B cell (primary cell): ENCODE data around the gene IFT122.

Source experiments
- EZH2 ChIP-seq: IDR thresholded peaks from 2 replicates; pipeline ENCODE4 v1.6.1; 2012; ENCODE audit warnings: borderline replicate concordance, low read depth, mild to moderate bottlenecking, moderate library complexity, low read length; ENCODE audit not compliant: insufficient read depth, poor library complexity, severe bottlenecking
- TF ChIP-seq, protein P1 (sequence below): fragments of 200-600 bp; IDR thresholded peaks from one replicate; pipeline ENCODE4 v1.8.0; 2022; ENCODE audit warnings: antibody characterized with exemption, mild to moderate bottlenecking

- TF ChIP-seq EZH2 = no peak
- TF ChIP-seq, protein P1, sequence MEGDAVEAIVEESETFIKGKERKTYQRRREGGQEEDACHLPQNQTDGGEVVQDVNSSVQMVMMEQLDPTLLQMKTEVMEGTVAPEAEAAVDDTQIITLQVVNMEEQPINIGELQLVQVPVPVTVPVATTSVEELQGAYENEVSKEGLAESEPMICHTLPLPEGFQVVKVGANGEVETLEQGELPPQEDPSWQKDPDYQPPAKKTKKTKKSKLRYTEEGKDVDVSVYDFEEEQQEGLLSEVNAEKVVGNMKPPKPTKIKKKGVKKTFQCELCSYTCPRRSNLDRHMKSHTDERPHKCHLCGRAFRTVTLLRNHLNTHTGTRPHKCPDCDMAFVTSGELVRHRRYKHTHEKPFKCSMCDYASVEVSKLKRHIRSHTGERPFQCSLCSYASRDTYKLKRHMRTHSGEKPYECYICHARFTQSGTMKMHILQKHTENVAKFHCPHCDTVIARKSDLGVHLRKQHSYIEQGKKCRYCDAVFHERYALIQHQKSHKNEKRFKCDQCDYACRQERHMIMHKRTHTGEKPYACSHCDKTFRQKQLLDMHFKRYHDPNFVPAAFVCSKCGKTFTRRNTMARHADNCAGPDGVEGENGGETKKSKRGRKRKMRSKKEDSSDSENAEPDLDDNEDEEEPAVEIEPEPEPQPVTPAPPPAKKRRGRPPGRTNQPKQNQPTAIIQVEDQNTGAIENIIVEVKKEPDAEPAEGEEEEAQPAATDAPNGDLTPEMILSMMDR = no peak
Observed at GRCh38 chr3:129419476-129419875, 20.5 kb upstream of the IFT122 start.
